GM19455 (cell line): Measurements from ENCODE around the gene YAP1.

Experiments used
- ATAC-seq: cut with Tn5 transposase; IDR thresholded peaks from one replicate; pipeline ENCODE4 v1.9.1; 2021; ENCODE audit not compliant: unreplicated experiment

Gene YAP1

GRCh38 chr11:102269927-102270326 is 159.7 kb downstream of the YAP1 start:
- ATAC-seq, result no peak

GRCh38 chr11:102272047-102272824 is 162.0 kb downstream of the YAP1 start:
- no peak for ATAC-seq

- ATAC-seq, result no peak
These were observed 164.4 kb downstream of the YAP1 start for GRCh38 chr11:102274628-102275027.

GRCh38 chr11:102276362-102276761 is 166.1 kb downstream of the YAP1 start:
- no peak for ATAC-seq

- no peak for ATAC-seq
These were observed 166.5 kb downstream of the YAP1 start for GRCh38 chr11:102276783-102277182.

DNA sequence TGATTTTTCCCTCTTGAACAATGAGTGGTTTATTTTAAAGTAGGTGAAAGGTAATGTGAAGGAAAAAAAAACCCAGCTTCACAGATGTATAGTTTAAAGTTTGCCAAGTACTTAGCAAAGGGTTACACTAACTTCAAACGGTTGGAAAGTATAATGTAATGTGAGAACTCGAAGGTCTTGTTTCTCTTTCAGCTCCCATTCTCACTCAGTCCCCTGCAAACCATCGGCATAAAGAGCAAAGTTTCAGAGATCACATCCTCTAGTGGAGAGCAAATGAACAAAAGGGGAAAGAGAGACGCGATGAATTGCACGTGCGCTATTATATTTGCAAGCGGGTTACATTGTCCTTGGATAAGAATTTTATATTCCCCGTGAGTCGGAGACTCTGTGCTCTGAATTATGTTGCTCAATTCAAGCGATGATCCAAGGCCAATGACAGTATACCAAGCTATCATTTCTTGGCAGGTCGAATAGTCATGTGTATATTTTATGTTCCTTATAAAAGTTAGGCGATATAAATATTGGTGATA is 169.5 kb downstream of the YAP1 start:
- ATAC-seq, result peak; percentile 97

- ATAC-seq, result no peak
These were observed 170.1 kb downstream of the YAP1 start for GRCh38 chr11:102280245-102280833.
